Measurements from ENCODE around the gene ANTXRL. TPM values are rescaled to one million over a fixed set of nuclear protein-coding genes. Genes with fewer than 3 reads are reported as not detected.

Gene ANTXRL
- total and polyA plus RNA-seq, 2 experiments from 2014 or later = not detected

DNA sequence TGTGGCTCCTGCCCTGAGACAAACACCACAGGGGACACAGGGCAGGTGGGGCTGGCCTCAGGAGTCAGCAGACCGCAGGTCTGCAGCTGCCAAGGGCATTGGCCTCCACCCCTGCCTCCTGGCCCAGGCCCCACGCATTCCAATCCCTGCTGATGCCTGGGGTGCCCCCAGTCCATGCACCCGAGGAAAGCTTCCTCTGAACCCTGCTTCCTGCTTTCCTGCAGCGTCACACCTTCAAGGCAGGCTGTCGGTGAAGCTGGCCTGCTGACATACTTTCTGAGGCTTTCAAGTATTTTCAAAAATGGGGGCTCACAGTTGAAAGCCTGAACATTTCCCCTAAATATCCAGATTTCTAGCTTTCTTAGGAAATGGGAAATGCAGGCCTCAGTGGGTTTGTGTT, 22.5 kb upstream of the ANTXRL start:
- no peaks in the 10 kb centered on the region for H3K9me2 ChIP-seq (ENCODE audit: insufficient read depth)
- no peak overlapping the region for H3K27ac ChIP-seq (ENCODE audit: low read depth)
- H4K20me1 ChIP-seq (replicated peaks; ENCODE audit: insufficient read depth) = no peaks in the 10 kb centered on the region
- Mint-ChIP-seq H3K9me3 (no peaks in the 10 kb centered on the region; the same call in 2 of the 3 replicates), H3K36me3 (ENCODE audit: low read depth) (no peaks in the 10 kb centered on the region; the same call in 2 of the 3 replicates), H3K4me1 (no peaks in the 10 kb centered on the region), H3K4me3 (no peak overlapping the region), H3K27ac (no peak overlapping the region), H3K27me3 (ENCODE audit: insufficient read depth, low read depth, poor library complexity) (peaks cover 5% of the 10 kb centered on the region)
- H3F3A ChIP-seq (replicated peaks; ENCODE audit: low read depth) = no peaks in the 10 kb centered on the region
- no peak overlapping the region for H2AFZ ChIP-seq
- ATAC-seq (no peak), DNase-seq (ENCODE audit: low spot score) (no peak)
- no peak overlapping the region for H3K4me2 ChIP-seq
- H3K4me1 ChIP-seq (ENCODE audit: insufficient read depth) = no peaks in the 10 kb centered on the region
- H3K79me2 ChIP-seq (replicated peaks; ENCODE audit: insufficient read depth) = no peaks in the 10 kb centered on the region
- H3K4me3 ChIP-seq = no peak overlapping the region
- no peaks in the 10 kb centered on the region for H3K27me3 ChIP-seq (ENCODE audit: insufficient read depth)
- H3K36me3 ChIP-seq (ENCODE audit: insufficient read depth) = no peaks in the 10 kb centered on the region
- no peak for TF ChIP-seq ZNF331 (CRISPR knock-in tag; IDR thresholded peaks at IDR 0.05; ENCODE audit: low read depth)
- no peak for TF ChIP-seq NANOG (IDR thresholded peaks at IDR 0.05; ENCODE audit: borderline replicate concordance)
- no peak for TF ChIP-seq EZH2 (IDR thresholded peaks at IDR 0.05; ENCODE audit: low read depth, unreplicated experiment)
- TF ChIP-seq JUNB (IDR thresholded peaks at IDR 0.05; ENCODE audit: unreplicated experiment) = no peak
- TF ChIP-seq, protein P1, sequence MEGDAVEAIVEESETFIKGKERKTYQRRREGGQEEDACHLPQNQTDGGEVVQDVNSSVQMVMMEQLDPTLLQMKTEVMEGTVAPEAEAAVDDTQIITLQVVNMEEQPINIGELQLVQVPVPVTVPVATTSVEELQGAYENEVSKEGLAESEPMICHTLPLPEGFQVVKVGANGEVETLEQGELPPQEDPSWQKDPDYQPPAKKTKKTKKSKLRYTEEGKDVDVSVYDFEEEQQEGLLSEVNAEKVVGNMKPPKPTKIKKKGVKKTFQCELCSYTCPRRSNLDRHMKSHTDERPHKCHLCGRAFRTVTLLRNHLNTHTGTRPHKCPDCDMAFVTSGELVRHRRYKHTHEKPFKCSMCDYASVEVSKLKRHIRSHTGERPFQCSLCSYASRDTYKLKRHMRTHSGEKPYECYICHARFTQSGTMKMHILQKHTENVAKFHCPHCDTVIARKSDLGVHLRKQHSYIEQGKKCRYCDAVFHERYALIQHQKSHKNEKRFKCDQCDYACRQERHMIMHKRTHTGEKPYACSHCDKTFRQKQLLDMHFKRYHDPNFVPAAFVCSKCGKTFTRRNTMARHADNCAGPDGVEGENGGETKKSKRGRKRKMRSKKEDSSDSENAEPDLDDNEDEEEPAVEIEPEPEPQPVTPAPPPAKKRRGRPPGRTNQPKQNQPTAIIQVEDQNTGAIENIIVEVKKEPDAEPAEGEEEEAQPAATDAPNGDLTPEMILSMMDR (conservative IDR thresholded peaks at IDR 0.05; ENCODE audit: low read depth in 2 of 2) = no peak
- no peak for TF ChIP-seq EZH2phosphoT487 (IDR thresholded peaks at IDR 0.05; ENCODE audit: unreplicated experiment)
- no peak for TF ChIP-seq CREB1 (CRISPR knock-in tag; IDR thresholded peaks at IDR 0.05; ENCODE audit: low read depth)
- TF ChIP-seq, protein P2, sequence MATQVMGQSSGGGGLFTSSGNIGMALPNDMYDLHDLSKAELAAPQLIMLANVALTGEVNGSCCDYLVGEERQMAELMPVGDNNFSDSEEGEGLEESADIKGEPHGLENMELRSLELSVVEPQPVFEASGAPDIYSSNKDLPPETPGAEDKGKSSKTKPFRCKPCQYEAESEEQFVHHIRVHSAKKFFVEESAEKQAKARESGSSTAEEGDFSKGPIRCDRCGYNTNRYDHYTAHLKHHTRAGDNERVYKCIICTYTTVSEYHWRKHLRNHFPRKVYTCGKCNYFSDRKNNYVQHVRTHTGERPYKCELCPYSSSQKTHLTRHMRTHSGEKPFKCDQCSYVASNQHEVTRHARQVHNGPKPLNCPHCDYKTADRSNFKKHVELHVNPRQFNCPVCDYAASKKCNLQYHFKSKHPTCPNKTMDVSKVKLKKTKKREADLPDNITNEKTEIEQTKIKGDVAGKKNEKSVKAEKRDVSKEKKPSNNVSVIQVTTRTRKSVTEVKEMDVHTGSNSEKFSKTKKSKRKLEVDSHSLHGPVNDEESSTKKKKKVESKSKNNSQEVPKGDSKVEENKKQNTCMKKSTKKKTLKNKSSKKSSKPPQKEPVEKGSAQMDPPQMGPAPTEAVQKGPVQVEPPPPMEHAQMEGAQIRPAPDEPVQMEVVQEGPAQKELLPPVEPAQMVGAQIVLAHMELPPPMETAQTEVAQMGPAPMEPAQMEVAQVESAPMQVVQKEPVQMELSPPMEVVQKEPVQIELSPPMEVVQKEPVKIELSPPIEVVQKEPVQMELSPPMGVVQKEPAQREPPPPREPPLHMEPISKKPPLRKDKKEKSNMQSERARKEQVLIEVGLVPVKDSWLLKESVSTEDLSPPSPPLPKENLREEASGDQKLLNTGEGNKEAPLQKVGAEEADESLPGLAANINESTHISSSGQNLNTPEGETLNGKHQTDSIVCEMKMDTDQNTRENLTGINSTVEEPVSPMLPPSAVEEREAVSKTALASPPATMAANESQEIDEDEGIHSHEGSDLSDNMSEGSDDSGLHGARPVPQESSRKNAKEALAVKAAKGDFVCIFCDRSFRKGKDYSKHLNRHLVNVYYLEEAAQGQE (IDR thresholded peaks at IDR 0.05; ENCODE audit: unreplicated experiment) = no peak
- TF ChIP-seq, protein P3, sequence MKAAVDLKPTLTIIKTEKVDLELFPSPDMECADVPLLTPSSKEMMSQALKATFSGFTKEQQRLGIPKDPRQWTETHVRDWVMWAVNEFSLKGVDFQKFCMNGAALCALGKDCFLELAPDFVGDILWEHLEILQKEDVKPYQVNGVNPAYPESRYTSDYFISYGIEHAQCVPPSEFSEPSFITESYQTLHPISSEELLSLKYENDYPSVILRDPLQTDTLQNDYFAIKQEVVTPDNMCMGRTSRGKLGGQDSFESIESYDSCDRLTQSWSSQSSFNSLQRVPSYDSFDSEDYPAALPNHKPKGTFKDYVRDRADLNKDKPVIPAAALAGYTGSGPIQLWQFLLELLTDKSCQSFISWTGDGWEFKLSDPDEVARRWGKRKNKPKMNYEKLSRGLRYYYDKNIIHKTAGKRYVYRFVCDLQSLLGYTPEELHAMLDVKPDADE (IDR thresholded peaks at IDR 0.05) = no peak
- no peak for TF ChIP-seq ZNF114 (CRISPR knock-in tag; IDR thresholded peaks at IDR 0.05)
- TF ChIP-seq, protein P4, sequence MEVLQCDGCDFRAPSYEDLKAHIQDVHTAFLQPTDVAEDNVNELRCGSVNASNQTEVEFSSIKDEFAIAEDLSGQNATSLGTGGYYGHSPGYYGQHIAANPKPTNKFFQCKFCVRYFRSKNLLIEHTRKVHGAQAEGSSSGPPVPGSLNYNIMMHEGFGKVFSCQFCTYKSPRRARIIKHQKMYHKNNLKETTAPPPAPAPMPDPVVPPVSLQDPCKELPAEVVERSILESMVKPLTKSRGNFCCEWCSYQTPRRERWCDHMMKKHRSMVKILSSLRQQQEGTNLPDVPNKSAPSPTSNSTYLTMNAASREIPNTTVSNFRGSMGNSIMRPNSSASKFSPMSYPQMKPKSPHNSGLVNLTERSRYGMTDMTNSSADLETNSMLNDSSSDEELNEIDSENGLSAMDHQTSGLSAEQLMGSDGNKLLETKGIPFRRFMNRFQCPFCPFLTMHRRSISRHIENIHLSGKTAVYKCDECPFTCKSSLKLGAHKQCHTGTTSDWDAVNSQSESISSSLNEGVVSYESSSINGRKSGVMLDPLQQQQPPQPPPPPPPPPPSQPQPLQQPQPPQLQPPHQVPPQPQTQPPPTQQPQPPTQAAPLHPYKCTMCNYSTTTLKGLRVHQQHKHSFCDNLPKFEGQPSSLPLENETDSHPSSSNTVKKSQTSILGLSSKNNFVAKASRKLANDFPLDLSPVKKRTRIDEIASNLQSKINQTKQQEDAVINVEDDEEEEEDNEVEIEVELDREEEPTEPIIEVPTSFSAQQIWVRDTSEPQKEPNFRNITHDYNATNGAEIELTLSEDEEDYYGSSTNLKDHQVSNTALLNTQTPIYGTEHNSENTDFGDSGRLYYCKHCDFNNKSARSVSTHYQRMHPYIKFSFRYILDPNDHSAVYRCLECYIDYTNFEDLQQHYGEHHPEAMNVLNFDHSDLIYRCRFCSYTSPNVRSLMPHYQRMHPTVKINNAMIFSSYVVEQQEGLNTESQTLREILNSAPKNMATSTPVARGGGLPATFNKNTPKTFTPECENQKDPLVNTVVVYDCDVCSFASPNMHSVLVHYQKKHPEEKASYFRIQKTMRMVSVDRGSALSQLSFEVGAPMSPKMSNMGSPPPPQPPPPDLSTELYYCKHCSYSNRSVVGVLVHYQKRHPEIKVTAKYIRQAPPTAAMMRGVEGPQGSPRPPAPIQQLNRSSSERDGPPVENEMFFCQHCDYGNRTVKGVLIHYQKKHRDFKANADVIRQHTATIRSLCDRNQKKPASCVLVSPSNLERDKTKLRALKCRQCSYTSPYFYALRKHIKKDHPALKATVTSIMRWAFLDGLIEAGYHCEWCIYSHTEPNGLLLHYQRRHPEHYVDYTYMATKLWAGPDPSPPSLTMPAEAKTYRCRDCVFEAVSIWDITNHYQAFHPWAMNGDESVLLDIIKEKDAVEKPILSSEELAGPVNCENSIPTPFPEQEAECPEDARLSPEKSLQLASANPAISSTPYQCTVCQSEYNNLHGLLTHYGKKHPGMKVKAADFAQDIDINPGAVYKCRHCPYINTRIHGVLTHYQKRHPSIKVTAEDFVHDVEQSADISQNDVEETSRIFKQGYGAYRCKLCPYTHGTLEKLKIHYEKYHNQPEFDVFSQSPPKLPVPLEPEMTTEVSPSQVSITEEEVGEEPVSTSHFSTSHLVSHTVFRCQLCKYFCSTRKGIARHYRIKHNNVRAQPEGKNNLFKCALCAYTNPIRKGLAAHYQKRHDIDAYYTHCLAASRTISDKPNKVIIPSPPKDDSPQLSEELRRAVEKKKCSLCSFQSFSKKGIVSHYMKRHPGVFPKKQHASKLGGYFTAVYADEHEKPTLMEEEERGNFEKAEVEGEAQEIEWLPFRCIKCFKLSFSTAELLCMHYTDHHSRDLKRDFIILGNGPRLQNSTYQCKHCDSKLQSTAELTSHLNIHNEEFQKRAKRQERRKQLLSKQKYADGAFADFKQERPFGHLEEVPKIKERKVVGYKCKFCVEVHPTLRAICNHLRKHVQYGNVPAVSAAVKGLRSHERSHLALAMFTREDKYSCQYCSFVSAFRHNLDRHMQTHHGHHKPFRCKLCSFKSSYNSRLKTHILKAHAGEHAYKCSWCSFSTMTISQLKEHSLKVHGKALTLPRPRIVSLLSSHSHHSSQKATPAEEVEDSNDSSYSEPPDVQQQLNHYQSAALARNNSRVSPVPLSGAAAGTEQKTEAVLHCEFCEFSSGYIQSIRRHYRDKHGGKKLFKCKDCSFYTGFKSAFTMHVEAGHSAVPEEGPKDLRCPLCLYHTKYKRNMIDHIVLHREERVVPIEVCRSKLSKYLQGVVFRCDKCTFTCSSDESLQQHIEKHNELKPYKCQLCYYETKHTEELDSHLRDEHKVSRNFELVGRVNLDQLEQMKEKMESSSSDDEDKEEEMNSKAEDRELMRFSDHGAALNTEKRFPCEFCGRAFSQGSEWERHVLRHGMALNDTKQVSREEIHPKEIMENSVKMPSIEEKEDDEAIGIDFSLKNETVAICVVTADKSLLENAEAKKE (CRISPR knock-in tag; IDR thresholded peaks at IDR 0.05) = no peak
- no peak for TF ChIP-seq POLR2AphosphoS5 (IDR thresholded peaks at IDR 0.05; ENCODE audit: low read depth)
- no peak for TF ChIP-seq STAT1 (IDR thresholded peaks at IDR 0.05; ENCODE audit: unreplicated experiment)

Measured in GM23338 (cell line).